ENCODE data around the gene ARHGAP32.

The ARHGAP32 gene

DNA sequence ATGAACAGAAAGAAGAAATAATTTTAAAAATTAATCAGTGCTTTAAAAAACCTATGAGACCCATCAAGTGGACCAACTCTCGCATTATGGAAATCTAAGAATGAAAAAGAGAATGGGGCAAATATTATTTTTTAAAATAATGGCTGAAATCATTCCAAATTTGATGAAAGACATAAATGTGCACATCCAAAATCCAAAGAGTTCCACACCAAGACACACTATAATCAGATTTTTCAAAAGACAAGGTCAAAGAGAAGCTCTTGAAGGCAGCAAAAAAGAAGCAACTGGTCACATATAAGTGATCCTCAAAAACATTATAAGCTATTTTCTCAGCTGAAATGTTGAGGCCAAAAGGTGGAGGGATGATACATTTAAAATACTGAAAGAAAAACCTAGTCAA, 85.3 kb downstream of the ARHGAP32 start:
- no peak for DNase-seq

DNA sequence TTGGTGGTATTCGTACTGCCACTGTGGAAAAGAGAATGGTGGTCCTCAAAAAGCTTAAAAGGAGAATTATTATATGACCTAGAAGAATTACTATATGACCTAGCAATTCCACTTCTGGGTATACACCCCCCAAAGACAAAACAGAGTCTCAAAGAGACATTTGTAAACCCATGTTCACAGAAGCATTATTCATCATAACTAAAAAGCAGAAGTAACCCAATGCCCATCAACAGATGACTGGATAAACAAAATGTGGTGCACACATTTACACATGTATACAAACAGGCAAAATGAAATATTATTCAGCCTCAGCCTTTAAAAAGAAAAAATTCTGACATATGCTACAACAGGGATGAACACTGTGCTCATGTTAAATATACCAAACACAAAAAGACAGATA, 89.4 kb downstream of the ARHGAP32 start:
- no peak for DNase-seq

- no peak for DNase-seq
Observed at GRCh38 chr11:129102225-129102624, 89.9 kb downstream of the ARHGAP32 start.

DNA sequence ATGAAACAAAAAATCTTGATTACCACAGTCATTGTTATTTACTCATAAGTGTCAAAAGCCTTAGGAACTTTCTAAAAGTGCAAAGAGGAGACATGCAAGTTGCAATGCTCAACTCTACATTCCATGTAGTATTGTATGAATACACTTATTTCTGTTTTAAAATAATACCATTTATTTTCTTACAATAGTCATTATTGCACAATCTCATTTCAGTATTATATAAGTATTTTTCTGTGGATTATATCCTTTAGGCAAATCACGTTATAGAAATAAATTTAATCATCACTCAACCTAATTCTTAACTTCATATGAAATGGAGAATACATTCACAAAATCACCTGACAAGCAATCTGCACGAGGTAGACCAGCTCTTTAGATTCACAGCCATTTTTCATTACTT, 98.8 kb downstream of the ARHGAP32 start:
- DNase-seq, result no peak

GRCh38 chr11:129090056-129090455, 102.1 kb downstream of the ARHGAP32 start:
- DNase-seq, result no peak

GRCh38 chr11:129089279-129089678, 102.8 kb downstream of the ARHGAP32 start:
- no peak for DNase-seq

DNA sequence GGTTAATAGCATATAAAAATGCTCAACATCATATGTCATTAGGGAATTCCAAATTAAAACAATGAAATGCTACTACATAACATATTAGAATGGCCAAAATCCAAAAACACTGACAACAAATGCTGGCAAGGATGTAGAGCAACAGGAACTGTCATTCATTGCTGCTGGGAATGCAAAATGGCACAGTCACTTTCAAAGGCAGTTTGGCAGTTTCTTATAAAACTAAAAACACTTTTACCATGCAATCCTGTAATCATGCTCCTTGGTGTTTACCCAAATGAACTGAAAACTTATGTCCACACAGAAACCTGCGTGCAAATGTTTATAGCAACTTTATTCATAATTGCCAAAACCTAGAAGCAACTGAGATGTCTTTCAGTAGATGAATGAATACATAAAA, 105.1 kb downstream of the ARHGAP32 start:
- no peak for DNase-seq

DNA sequence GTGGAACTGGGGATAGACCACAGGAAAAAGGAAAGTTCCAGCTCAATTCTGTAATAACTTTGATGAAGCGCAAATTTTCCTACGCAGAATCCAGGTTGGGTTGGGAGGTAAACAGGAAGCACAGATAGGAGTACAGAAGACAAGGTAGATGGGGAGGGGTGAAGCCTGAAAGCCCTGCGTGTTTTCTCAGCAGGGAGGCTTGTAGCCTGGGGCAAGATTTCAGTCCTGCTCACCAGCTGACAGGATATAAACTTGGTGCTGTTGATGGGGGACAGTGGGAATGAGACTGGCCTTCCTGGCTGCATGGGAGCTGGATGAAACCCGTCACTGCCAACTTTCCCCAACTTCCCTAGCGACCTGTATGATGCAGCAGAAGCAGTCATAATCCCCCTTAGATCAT, 114.9 kb downstream of the ARHGAP32 start:
- DNase-seq, result no peak

GRCh38 chr11:129075757-129076156, 116.4 kb downstream of the ARHGAP32 start:
- no peak for DNase-seq

DNA sequence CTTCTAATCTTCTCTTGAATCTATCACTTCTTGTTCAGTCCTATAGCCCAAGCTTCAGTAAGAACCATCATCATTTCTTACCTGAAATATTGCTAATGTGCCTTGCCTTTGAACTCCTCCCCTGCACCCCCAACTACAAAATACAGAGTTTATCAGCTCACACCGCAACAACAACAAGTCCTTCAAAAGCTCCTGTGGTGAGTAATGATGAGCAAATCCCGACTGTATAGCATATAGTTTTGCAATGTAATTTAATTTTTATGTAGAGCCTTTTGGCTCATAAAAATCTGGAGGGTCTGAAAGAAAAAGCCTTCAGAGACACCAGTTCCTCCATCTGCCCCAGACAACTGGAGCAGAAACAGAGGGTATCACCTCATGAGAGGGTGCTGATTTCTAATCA, 124.7 kb downstream of the ARHGAP32 start:
- no peak for DNase-seq

DNA sequence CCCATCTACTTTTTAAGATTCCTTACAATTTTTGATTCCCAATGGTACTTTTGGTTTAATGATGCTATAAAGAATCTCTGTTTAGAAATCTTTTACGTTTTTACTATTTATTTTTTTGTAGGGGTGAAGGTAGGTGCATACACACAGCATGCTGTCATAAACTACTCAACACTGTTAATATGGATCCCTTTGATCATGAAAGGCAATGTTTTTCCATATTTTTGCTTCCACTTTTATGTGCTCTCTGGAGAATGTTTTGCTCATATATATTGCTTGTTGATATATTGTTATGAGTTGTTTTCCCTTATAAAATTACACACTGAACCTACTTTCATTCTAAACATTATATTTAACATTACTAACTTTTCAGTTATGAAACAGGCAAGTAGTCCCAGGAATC, 125.9 kb downstream of the ARHGAP32 start:
- DNase-seq, result no peak

- DNase-seq, result no peak
Observed at GRCh38 chr11:129063118-129063517, 129.0 kb downstream of the ARHGAP32 start.

DNA sequence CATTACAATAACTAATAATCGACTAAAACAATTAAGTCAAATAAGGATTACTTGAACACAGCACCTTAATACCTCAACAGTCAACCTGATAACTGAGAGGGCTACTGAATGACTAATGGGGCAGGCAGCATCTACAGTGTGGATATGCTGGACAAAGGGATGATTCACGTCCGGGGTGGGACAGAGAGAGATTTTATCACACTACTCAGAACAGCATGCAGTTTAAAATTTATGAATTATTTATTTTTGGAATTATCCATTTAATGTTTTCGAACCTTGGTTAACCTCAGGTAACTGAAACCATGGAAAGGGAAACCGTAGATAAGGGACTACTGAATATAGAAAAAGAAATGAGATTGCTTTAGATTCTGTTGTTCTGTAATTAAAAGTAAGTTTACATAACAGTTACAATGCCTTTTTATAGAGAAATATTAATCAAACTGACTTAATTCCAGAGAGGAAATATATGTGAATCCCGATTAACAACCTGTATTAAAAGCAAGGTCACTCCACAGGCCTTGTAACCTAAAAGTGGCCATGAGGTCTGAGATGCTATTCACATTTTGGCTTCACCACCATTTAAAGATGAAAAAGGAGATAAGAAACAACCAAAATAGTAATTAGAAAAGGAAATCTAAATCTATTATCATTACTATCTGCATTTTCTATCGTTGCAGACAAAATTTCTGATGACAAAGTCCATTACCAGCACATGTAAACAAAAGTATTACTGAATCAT, 130.5 kb downstream of the ARHGAP32 start:
- DNase-seq, result no peak

DNA sequence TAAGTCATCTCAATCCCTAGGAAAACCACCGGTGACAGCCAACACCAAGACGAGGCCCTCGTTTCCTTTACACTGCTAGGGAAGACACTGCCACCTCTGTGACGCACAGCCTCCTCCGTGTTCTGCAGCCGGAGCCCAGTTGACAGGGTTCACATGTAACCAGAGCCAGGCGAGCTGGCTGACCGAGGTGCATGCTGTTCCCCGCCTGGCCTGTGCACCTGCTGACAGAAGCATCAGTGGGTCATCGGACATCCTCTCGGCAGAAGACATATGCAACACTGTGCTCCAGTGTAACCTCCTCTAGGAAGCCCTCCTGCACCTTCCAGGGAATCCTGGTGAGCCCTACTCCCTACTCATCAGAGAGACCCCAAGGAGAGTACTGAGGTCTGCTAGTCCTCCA, 135.2 kb downstream of the ARHGAP32 start:
- no peak for DNase-seq

GRCh38 chr11:129055196-129055595, 136.9 kb downstream of the ARHGAP32 start:
- DNase-seq, result no peak

DNA sequence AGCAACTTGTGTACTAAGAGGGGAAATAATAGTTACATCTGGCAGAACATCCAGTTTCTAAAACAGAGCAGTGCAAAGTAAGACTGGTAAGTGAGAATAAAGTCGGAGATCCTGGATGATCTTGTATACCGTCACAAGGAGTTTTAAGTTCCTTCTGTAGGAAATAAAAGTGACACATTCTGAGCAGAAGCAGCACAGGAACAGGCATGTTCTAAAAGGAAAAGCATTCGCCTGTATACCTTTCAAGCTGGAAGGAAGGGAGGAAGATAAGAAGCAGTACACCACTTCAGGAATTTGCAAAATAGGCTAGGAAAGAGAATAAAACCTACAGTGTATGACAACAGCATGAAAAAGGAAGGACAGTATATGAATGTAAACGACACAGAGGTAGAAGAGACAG, 143.2 kb downstream of the ARHGAP32 start:
- DNase-seq, result no peak

- no peak for DNase-seq
Observed at GRCh38 chr11:129045150-129045549, 147.0 kb downstream of the ARHGAP32 start.

GRCh38 chr11:129042503-129042902, 149.6 kb downstream of the ARHGAP32 start:
- no peak for DNase-seq

DNA sequence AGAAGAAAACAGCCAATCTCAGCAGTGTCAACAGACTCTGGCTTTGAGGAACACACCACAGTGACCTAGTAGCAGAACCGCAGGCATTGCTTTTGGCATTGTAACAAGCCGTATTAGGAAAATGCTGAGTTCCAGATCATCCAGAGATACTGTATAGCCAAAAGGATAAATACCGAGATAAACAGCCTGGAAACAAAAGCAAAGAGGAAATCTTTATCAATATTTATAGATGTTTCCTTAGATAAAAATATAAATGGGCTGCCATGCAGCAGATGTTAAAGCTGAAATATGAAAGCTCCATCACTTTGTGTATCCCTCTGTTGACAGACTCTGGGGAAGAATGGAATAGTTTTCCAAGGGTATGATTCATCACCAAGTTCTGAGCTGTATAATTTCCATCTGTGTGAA, 150.5 kb downstream of the ARHGAP32 start:
- no peak for DNase-seq

- DNase-seq, result no peak
Observed at GRCh38 chr11:129040934-129041333, 151.2 kb downstream of the ARHGAP32 start.

DNA sequence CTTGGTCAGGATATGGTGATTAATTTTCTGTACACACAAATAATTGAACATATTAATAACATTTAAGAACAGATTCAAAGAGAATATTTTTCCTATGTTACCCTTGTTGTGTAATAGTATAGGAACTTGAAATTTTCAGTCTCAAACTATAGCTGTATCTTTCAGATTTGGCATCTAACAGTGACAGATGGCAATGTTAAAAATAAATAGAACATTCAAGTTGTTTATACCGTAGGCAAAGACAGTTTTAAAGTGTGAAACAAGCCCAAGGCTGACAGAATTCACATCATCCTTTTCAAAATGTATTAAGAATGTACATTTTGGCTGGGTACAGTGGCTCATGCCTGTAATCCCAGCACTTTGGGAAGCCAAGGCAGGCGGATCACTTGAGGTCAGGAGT, 156.9 kb downstream of the ARHGAP32 start:
- no peak for DNase-seq

DNA sequence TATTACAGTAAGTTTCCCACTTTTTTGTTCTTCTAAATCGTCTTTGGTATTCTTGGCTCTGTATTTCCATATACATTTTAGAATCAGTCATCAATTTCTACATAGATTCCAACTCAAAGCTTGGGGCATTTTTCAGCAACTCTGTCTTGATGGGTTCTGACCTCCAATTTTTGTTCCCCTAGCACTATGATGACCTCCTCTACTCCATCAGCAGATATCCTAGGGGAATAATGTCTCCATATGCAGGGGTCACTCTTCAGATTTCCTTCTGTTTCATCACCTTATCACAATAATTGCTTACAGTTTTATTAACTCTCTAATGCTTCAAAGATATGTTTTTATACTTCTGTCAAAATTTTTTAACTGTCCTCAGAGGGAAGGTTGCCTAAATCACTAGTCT, 158.1 kb downstream of the ARHGAP32 start:
- no peak for DNase-seq

GRCh38 chr11:129023968-129024676, 168.0 kb downstream of the ARHGAP32 start:
- peak in 1 of 2 donors; percentile 9 for DNase-seq

- DNase-seq, result no peak
Observed at GRCh38 chr11:129021295-129021694, 170.8 kb downstream of the ARHGAP32 start.

DNA sequence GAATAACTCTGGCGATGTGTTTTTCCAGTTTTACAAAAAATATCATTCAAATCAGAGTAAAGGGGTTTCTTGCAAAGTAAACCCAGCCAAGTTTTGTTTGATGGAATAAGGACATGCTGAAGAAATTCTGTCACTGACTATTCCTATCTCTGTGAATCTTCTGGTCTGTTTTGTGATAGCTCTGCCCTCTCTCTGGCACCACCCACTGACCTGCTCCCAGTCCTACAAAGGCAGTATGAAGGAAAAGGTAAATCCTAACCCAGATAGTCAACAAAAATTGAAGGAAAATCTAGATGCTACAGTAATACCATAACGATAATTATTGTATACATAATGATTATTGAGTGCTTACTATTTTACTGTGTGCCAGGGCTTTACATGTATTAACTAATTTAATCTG, 173.1 kb downstream of the ARHGAP32 start:
- no peak for DNase-seq
